Neural cell (in vitro differentiated cells): ENCODE results near the gene ASCC1. TPM values are rescaled to one million over a fixed set of nuclear protein-coding genes. Genes with fewer than 3 reads are reported as not detected.

Source experiments
- H2AFZ ChIP-seq: fragments of 200-600, 300-800 bp; sonication (generic), shearing (Covaris generic); 2 replicates; pipeline ENCODE4 v1.6.0; 2014; ENCODE audit warnings: low read depth, mild to moderate bottlenecking, antibody characterized with exemption, low read length, moderate library complexity
- H3F3A ChIP-seq: fragments of 200-600 bp; shearing (Covaris generic); 2 replicates; pipeline ENCODE4 v1.6.1; 2016; ENCODE audit warnings: mild to moderate bottlenecking, moderate library complexity, mixed read lengths, antibody characterized with exemption, low read length; ENCODE audit not compliant: insufficient read depth, poor library complexity, severe bottlenecking
- H3K27ac ChIP-seq: fragments of 200-600, 300-800 bp; sonication (generic), shearing (Covaris generic); 2 replicates; pipeline ENCODE4 v1.5.1; 2014; ENCODE audit warnings: mild to moderate bottlenecking, low read length, moderate library complexity
- H3K27me3 ChIP-seq: fragments of 300-800, 200-600 bp; sonication (generic), shearing (Covaris generic); 2 replicates; pipeline ENCODE4 v1.6.0; 2014; ENCODE audit warnings: mild to moderate bottlenecking, low read depth, low read length, moderate library complexity; ENCODE audit not compliant: insufficient read depth
- H3K36me3 ChIP-seq: fragments of 300-800, 200-600 bp; sonication (generic), shearing (Covaris generic); 2 replicates; pipeline ENCODE4 v1.5.1; 2014; ENCODE audit warnings: mild to moderate bottlenecking, antibody characterized with exemption, low read length, moderate library complexity; ENCODE audit not compliant: insufficient read depth
- H3K4me2 ChIP-seq: fragments of 300-800, 200-600 bp; sonication (generic), shearing (Covaris generic); 2 replicates; pipeline ENCODE4 v1.6.0; 2014; ENCODE audit warnings: mild to moderate bottlenecking, low read length
- H3K4me3 ChIP-seq: fragments of 300-800, 200-600 bp; sonication (generic), shearing (Covaris generic); 2 replicates; pipeline ENCODE4 v1.5.1; 2014; ENCODE audit warnings: mild to moderate bottlenecking, low read length, moderate library complexity
- H3K79me2 ChIP-seq: fragments of 200-600 bp; shearing (Covaris generic); replicated peaks from 2 replicates; pipeline ENCODE4 v1.6.0; 2014; ENCODE audit warnings: mild to moderate bottlenecking, low read length, moderate library complexity; ENCODE audit not compliant: insufficient read depth
- H3K9ac ChIP-seq: fragments of 300-800, 200-600 bp; sonication (generic), shearing (Covaris generic); 2 replicates; pipeline ENCODE4 v1.6.1; 2016; ENCODE audit warnings: mild to moderate bottlenecking, low read length, mixed read lengths
- H3K9me2 ChIP-seq: fragments of 200-600 bp; shearing (Covaris generic); 2 replicates; pipeline ENCODE4 v1.6.1; 2016; ENCODE audit warnings: mild to moderate bottlenecking, low read length, mixed read lengths; ENCODE audit not compliant: insufficient read depth
- H3K9me3 ChIP-seq: fragments of 200-600, 300-800 bp; sonication (generic), shearing (Covaris generic); 2 replicates; pipeline ENCODE4 v1.6.1; 2016; ENCODE audit warnings: mild to moderate bottlenecking, mixed run types, low read length, moderate library complexity, mixed read lengths
- H4K20me1 ChIP-seq: fragments of 200-600 bp; shearing (Covaris generic); 2 replicates; pipeline ENCODE4 v1.6.1; 2016; ENCODE audit warnings: mild to moderate bottlenecking, mixed run types; ENCODE audit not compliant: insufficient read depth
- CTCF ChIP-seq: fragments of 450-650 bp; IDR thresholded peaks from 2 replicates; pipeline ENCODE4 v1.5.1; 2014; ENCODE audit warnings: antibody characterized with exemption, mild to moderate bottlenecking, moderate library complexity; ENCODE audit not compliant: poor library complexity, severe bottlenecking
- EP300 ChIP-seq: fragments of 450-650 bp; conservative IDR thresholded peaks from 2 replicates; pipeline ENCODE4 v1.6.1; 2014; ENCODE audit warnings: antibody characterized with exemption, mild to moderate bottlenecking, moderate library complexity; ENCODE audit not compliant: poor library complexity, severe bottlenecking
- EZH2 ChIP-seq: fragments of 200-600, 300-800 bp; shearing (Covaris generic), sonication (generic); IDR thresholded peaks from 2 replicates; pipeline ENCODE4 v1.6.1; 2014; ENCODE audit warnings: antibody characterized with exemption, low read length, borderline replicate concordance, mild to moderate bottlenecking; ENCODE audit not compliant: insufficient read depth, poor library complexity, severe bottlenecking
- MXI1 ChIP-seq: fragments of 450-650 bp; conservative IDR thresholded peaks from 2 replicates; pipeline ENCODE4 v1.6.1; 2014; ENCODE audit warnings: antibody characterized with exemption, mild to moderate bottlenecking; ENCODE audit not compliant: poor library complexity, severe bottlenecking
- POLR2AphosphoS5 ChIP-seq: IDR thresholded peaks from 2 replicates; pipeline ENCODE4 v1.6.1; 2012
- RAD21 ChIP-seq: fragments of 450-650 bp; conservative IDR thresholded peaks from 2 replicates; pipeline ENCODE4 v1.6.1; 2014; ENCODE audit warnings: antibody characterized with exemption, mild to moderate bottlenecking, moderate library complexity
- SMC3 ChIP-seq: fragments of 450-650 bp; conservative IDR thresholded peaks from 2 replicates; pipeline ENCODE4 v1.6.1; 2014; ENCODE audit warnings: antibody characterized with exemption, mild to moderate bottlenecking, moderate library complexity; ENCODE audit not compliant: poor library complexity
- TAF1 ChIP-seq: IDR thresholded peaks from 2 replicates; pipeline ENCODE4 v1.6.1; 2012; ENCODE audit warnings: low read depth
- polyA plus RNA-seq: library from polyadenylated mRNA; depleted of rRNA; stranded (reverse); fragments of >200 nt; gene quantifications from 2 replicates; pipeline ENCODE4 v1.2.3, GENCODE V29; 2014
- TF ChIP-seq, protein P1 (sequence below): IDR thresholded peaks from 2 replicates; pipeline ENCODE4 v1.6.1; 2012; ENCODE audit warnings: borderline replicate concordance

The ASCC1 gene
- polyA plus RNA-seq, 1 donor from 2014 or later: 39.6 TPM

DNA sequence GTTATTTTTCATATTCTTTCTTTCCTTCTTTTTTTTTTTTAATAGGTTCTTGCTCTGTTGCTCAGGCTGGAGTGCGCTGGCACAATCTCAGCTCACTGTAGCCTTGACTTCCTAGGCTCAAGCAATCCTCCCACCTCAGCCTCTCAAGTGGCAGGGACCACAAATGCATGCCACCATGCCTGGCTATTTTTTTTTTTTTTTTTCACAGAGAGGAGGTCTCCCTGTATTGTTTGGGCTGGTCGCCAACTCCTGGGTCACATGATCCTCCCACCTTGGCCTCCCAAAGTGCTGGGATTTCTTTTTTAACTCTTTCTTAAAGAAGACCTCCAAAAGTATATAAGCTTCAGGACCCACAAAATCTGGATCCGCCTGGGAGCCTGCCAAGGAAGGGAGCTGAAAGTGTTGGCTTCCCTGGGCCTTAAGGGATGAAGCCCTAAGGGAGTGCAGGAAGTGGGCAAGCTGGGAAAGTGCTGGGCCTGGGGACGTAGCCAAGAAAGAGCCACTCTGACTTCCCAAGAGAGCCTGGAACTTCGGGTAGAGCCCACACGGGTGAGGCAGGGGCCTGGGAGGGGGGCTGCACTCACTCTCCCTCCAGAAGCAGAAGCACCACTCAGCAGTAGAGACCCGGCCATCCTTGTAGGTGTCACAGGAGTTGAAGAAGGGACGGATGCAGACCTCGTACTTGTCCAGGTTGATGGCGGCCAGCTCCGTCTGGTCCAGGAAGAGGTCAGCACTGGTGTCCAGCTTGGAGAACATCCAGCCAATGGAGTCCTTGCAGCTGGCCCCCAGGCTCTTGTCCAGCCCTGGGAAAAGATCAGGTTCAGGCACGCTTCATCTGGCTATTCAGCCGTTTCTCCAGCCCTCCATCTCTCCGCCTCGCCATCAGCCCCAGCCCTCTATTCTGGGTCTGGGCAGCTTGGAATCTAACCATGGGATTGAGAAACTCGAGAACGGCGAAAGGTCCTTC lies 149.5 kb downstream of the ASCC1 start:
- Histone ChIP-seq H3F3A (no peaks in the 10 kb centered on the region), H3K79me2 (no peaks in the 10 kb centered on the region), H3K27me3 (no peaks in the 10 kb centered on the region), H4K20me1 (no peaks in the 10 kb centered on the region), H3K9me2 (no peaks in the 10 kb centered on the region), H2AFZ (no peak overlapping the region), H3K9me3 (no peaks in the 10 kb centered on the region), H3K9ac (no peak overlapping the region), H3K4me2 (no peak overlapping the region), H3K27ac (no peak overlapping the region), H3K4me3 (no peak overlapping the region), H3K36me3 (no peaks in the 10 kb centered on the region)
- TF ChIP-seq SMC3 (no peak), MXI1 (no peak), RAD21 (no peak), POLR2AphosphoS5 (no peak), EP300 (no peak), EZH2 (no peak), CTCF (no peak), TAF1 (no peak)
- TF ChIP-seq, protein P1, sequence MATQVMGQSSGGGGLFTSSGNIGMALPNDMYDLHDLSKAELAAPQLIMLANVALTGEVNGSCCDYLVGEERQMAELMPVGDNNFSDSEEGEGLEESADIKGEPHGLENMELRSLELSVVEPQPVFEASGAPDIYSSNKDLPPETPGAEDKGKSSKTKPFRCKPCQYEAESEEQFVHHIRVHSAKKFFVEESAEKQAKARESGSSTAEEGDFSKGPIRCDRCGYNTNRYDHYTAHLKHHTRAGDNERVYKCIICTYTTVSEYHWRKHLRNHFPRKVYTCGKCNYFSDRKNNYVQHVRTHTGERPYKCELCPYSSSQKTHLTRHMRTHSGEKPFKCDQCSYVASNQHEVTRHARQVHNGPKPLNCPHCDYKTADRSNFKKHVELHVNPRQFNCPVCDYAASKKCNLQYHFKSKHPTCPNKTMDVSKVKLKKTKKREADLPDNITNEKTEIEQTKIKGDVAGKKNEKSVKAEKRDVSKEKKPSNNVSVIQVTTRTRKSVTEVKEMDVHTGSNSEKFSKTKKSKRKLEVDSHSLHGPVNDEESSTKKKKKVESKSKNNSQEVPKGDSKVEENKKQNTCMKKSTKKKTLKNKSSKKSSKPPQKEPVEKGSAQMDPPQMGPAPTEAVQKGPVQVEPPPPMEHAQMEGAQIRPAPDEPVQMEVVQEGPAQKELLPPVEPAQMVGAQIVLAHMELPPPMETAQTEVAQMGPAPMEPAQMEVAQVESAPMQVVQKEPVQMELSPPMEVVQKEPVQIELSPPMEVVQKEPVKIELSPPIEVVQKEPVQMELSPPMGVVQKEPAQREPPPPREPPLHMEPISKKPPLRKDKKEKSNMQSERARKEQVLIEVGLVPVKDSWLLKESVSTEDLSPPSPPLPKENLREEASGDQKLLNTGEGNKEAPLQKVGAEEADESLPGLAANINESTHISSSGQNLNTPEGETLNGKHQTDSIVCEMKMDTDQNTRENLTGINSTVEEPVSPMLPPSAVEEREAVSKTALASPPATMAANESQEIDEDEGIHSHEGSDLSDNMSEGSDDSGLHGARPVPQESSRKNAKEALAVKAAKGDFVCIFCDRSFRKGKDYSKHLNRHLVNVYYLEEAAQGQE: no peak

GRCh38 chr10:72065439-72066025 lies 150.5 kb downstream of the ASCC1 start:
- Histone ChIP-seq H3F3A (no peaks in the 10 kb centered on the region), H3K27ac (no peak overlapping the region)

More at GRCh38 chr10:72065439-72066025, 150.5 kb downstream of the ASCC1 start:
- Histone ChIP-seq H3K79me2 (no peaks in the 10 kb centered on the region), H3K4me3 (no peak overlapping the region), H4K20me1 (no peaks in the 10 kb centered on the region), H3K9me2 (no peaks in the 10 kb centered on the region), H3K27me3 (no peaks in the 10 kb centered on the region), H2AFZ (no peak overlapping the region), H3K36me3 (no peaks in the 10 kb centered on the region), H3K9ac (no peak overlapping the region), H3K9me3 (no peaks in the 10 kb centered on the region), H3K4me2 (no peak overlapping the region)
- TF ChIP-seq POLR2AphosphoS5 (no peak), TAF1 (no peak), SMC3 (no peak), RAD21 (no peak)
- TF ChIP-seq, protein P1: no peak
